ENCODE data around the gene GSK3A. TPM values are rescaled to one million over a fixed set of nuclear protein-coding genes. Genes with fewer than 3 reads are reported as not detected.
A peak's percentile ranks its signal among the peaks of the same experiment; 100 is the strongest.

The GSK3A gene
- total RNA-seq, 6 experiments from 2014 or later = 12.3 to 14.8 (median 13.5) TPM

GRCh38 chr19:42184401-42184861 lies 58.0 kb downstream of the GSK3A start:
- 0% methylated on average over 1 of the region's 1 CpG for WGBS (ENCODE audit: insufficient coverage, low coverage, low lambda C conversion rate, missing lambda C conversion rate)
- DNase-seq = peak in 2 of 3 donors; percentile 67 to 78

More at GRCh38 chr19:42184401-42184861, 58.0 kb downstream of the GSK3A start:
- peak; percentile 84 to 92 (median 90) for ATAC-seq
- intact Hi-C loops (cut with DNase I) = loop anchor here (5.0 kb wide), 1 partner anchor 52 kb away; the partner anchor contains the start of gene POU2F2 (in 2 of the 2)
- Histone ChIP-seq H3K36me3 (no peaks in the 10 kb centered on the region), H3K4me3 (no peak overlapping the region), H3K27ac (no peak overlapping the region), H3K4me1 (no peaks in the 10 kb centered on the region), H3K27me3 (no peaks in the 10 kb centered on the region), H3K9me3 (no peaks in the 10 kb centered on the region)
- TF ChIP-seq CTCF (IDR thresholded peaks at IDR 0.05) (peak; percentile 83 to 95 (median 92)), POLR2A (IDR thresholded peaks at IDR 0.05) (no peak)

Other genes with a start within 250 kb of the GSK3A start
- under 1 TPM in 2 of 6 experiments, not detected in 4; 0.07 TPM for gene ATP1A3, start 248.4 kb downstream of the GSK3A start, total RNA-seq
- under 1 TPM in 4 of 6 experiments, not detected in 2; 0.15 to 0.42 (median 0.17) TPM for gene GRIK5, start 172.4 kb downstream of the GSK3A start, total RNA-seq
- 1 to 10 TPM; 4.3 to 5.8 (median 4.7) TPM for gene ZNF574, start 166.4 kb downstream of the GSK3A start, total RNA-seq
- gene POU2F2, start 110.2 kb downstream of the GSK3A start, total RNA-seq = 1 to 10 TPM in 3 of 6 experiments, under 1 TPM in 3; 0.18 to 3.0 (median 1.00) TPM
- gene DEDD2, start 24.9 kb downstream of the GSK3A start, total RNA-seq = 10 to 100 TPM in 5 of 6 experiments, 1 to 10 TPM in 1; 8.1 to 18.0 (median 15.0) TPM
- gene ZNF526, start 22.3 kb downstream of the GSK3A start, total RNA-seq = 1 to 10 TPM; 1.9 to 3.9 (median 3.4) TPM
- 10 to 100 TPM; 15.4 to 35.7 (median 30.5) TPM for gene ERF, start 12.5 kb upstream of the GSK3A start, total RNA-seq
- 10 to 100 TPM; 19.9 to 53.6 (median 35.2) TPM for gene CIC, start 26.6 kb upstream of the GSK3A start, total RNA-seq
- gene PRR19, start 59.5 kb upstream of the GSK3A start, total RNA-seq = under 1 TPM; 0.18 to 0.74 (median 0.21) TPM
- gene PAFAH1B3, start 60.0 kb upstream of the GSK3A start, total RNA-seq = 10 to 100 TPM in 1 of 6 experiments, 1 to 10 TPM in 5; 1.6 to 10.6 (median 5.0) TPM
- under 1 TPM in 3 of 6 experiments, not detected in 3; 0.10 to 0.16 (median 0.12) TPM for gene TMEM145, start 70.7 kb upstream of the GSK3A start, total RNA-seq
- 10 to 100 TPM in 1 of 6 experiments, 1 to 10 TPM in 5; 5.5 to 11.0 (median 8.7) TPM for gene MEGF8, start 83.0 kb upstream of the GSK3A start, total RNA-seq
- gene CNFN, start 147.7 kb upstream of the GSK3A start, total RNA-seq = not detected
- 1 to 10 TPM in 5 of 6 experiments, under 1 TPM in 1; 0.87 to 2.5 (median 1.8) TPM for gene LIPE, start 184.8 kb upstream of the GSK3A start, total RNA-seq
- gene CXCL17, start 200.3 kb upstream of the GSK3A start, total RNA-seq = under 1 TPM in 1 of 6 experiments, not detected in 5; 0.29 TPM